Measurements from ENCODE around the gene MATN4. TPM values are rescaled to one million over a fixed set of nuclear protein-coding genes. Genes with fewer than 3 reads are reported as not detected.

MATN4 gene
- total and polyA plus RNA-seq, 10 donors: 0.19 to 0.52 TPM; not detected in 8

DNA sequence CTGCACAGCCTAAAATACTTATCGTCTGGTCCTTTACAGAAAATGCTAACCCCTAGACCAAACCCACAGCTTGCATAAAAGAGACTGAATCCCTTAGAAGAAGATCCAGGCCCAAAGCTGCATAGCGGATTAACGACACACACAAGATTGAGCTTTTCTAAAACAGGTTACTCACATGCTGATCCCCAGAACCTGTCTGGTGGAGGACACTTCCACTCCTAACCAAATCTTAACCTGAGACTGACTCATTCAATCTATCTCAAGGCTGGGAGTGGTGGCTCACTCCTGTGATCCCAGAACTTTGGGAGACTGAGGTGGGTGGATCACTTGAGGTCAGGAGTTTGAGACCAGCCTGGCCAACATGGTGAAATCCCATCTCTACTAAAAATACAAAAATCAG, 50.9 kb downstream of the MATN4 start:
- Histone ChIP-seq H3K27me3 (replicated peaks in 1 of 7) (peaks cover 0 to 64% (median 0%) of the 10 kb centered on the region in 7 donors), H3K9me3 (no peaks in the 10 kb centered on the region), H3K4me1 (peaks cover 0 to 17% (median 4%) of the 10 kb centered on the region in 6 donors), H3K27ac (no peak overlapping the region), H3K36me3 (no peaks in the 10 kb centered on the region), H3K4me3 (no peak overlapping the region)
- TF ChIP-seq POLR2AphosphoS5 (IDR thresholded peaks at IDR 0.05): no peak
- TF ChIP-seq, protein P1, sequence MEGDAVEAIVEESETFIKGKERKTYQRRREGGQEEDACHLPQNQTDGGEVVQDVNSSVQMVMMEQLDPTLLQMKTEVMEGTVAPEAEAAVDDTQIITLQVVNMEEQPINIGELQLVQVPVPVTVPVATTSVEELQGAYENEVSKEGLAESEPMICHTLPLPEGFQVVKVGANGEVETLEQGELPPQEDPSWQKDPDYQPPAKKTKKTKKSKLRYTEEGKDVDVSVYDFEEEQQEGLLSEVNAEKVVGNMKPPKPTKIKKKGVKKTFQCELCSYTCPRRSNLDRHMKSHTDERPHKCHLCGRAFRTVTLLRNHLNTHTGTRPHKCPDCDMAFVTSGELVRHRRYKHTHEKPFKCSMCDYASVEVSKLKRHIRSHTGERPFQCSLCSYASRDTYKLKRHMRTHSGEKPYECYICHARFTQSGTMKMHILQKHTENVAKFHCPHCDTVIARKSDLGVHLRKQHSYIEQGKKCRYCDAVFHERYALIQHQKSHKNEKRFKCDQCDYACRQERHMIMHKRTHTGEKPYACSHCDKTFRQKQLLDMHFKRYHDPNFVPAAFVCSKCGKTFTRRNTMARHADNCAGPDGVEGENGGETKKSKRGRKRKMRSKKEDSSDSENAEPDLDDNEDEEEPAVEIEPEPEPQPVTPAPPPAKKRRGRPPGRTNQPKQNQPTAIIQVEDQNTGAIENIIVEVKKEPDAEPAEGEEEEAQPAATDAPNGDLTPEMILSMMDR (IDR thresholded peaks at IDR 0.05 in 8 of 11, conservative IDR thresholded peaks at IDR 0.05 in 3 of 11): no peak
- no peak for TF ChIP-seq POLR2A (IDR thresholded peaks at IDR 0.05)
- no peak for DNase-seq
- intact Hi-C loops (cut with DNase I; ENCODE audit: low total_unique reads): no loop called here
- WGBS, 5 donors: 75 to 96% (median 81%) methylated on average over 3 of the region's 3 CpGs

DNA sequence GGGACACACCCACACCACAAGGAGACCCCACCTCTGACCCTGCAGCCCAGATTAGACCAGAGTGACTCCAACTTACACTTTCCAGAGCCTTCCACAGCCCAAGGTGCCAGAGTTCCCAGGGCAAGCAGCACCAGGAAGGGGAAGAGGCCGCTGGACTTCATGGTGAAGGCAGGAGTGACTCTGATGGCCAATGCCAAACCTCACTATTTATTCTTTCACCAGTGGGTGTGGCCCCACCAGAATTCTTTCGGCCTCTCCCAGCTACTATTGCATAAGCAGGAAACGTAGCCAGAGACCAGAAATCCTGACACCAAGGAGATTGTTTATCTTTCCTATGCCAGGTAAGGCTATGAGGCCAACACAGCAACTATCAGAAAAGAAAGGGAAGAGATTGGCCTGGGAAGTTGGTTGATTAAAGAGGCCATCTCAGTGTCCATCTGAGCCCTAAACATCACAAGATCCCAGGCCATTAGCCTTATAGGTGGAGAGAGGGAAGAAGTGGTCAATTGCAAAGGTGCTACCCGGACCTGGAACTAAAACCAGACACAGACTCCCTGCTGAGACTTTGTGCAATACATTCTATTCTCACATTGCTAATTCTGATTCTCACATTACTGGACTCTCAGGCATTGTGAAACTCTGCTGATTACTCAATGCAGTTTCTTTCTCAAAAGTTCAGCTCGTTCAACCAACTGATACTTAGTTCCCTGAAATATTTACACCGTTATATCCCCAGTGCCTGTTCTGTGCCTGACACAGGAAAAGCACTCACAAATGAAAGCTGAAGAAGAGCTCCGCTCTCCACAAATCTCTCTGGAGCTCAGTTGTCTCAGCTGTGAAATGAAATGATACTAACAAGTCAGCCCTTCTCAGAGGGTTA, 53.5 kb downstream of the MATN4 start, which contains the start of gene SLPI:
Gene SLPI, minus strand, starts transcription at position 182 of the 880 bp plus-strand sequence. Its CDS starts 21 bp downstream, at position 161.
- H3K27ac ChIP-seq: peak within 1 kb of the TSS in 6 of 8 donors; percentile 54 to 84 (median 74)

DNA sequence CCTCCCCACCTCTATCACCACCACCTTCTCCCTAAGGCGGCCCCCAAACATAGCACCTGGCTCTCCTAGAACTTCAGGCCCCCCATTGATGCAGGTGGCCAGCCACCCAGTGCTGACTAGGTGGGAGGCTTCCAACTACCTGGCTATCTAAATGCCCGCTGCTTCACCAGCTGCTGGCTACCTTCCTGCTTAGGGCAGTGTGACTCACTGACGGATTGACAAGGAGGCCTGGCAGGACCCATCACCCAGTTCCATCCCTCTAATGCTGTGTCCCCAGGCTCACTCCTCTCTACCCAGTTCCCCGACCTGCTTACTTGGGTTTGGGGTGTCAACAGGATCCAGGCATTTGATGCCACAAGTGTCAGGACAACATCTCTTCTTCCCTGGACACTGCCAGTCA, 54.8 kb downstream of the MATN4 start:
- no peaks in the 10 kb centered on the region for H3K9me3 ChIP-seq
- DNase-seq: no peak
- no peaks in the 10 kb centered on the region for H3K36me3 ChIP-seq
- TF ChIP-seq POLR2A (IDR thresholded peaks at IDR 0.05): no peak
- TF ChIP-seq, protein P1 (IDR thresholded peaks at IDR 0.05 in 8 of 11, conservative IDR thresholded peaks at IDR 0.05 in 3 of 11): no peak
- no peak for TF ChIP-seq POLR2AphosphoS5 (IDR thresholded peaks at IDR 0.05)
- 80 to 90% (median 83%) methylated on average over 4 of the region's 4 CpGs for WGBS, 5 donors
- intact Hi-C loops (cut with DNase I; ENCODE audit: low total_unique reads): no loop called here
- peaks cover 0 to 54% (median 4%) of the 10 kb centered on the region in 7 donors for H3K27me3 ChIP-seq (replicated peaks in 1 of 7)
- H3K4me3 ChIP-seq: peak overlapping the region in 1 of 8 donors; percentile 10
- H3K4me1 ChIP-seq: peaks cover 0 to 17% (median 4%) of the 10 kb centered on the region in 6 donors
- peak overlapping the region in 4 of 8 donors; percentile 74 to 84 (median 79) for H3K27ac ChIP-seq

More for the DNA sequence above, 53.5 kb downstream of the MATN4 start, which contains the start of gene SLPI:
- 20 to 50% (median 34%) methylated on average over 7 of the region's 7 CpGs for WGBS, 5 donors
- TF ChIP-seq POLR2AphosphoS5 (IDR thresholded peaks at IDR 0.05): no peak
- TF ChIP-seq, protein P1 (IDR thresholded peaks at IDR 0.05 in 8 of 11, conservative IDR thresholded peaks at IDR 0.05 in 3 of 11): no peak
- TF ChIP-seq POLR2A (IDR thresholded peaks at IDR 0.05): no peak
- peak; percentile 69 for DNase-seq
- Histone ChIP-seq H3K36me3 (no peaks in the 10 kb centered on the region), H3K9me3 (no peaks in the 10 kb centered on the region), H3K4me1 (peaks cover 0 to 17% (median 4%) of the 10 kb centered on the region in 6 donors), H3K4me3 (peak within 1 kb of the TSS in 2 of 8 donors; percentile 1 to 10), H3K27me3 (replicated peaks in 1 of 7) (peaks cover 0 to 61% (median 4%) of the 10 kb centered on the region in 7 donors)
- intact Hi-C loops (cut with DNase I; ENCODE audit: low total_unique reads): no loop called here

Measured in spleen (tissue), 11 donors.